GM10847 (cell line): ENCODE results near the gene SPINK9.

ENCODE experiments used
- POLR2A ChIP-seq: IDR thresholded peaks from 2 replicates; pipeline ENCODE4 v1.6.1; 2011; ENCODE audit not compliant: insufficient read length; ENCODE audit errors: extremely low read depth

Gene SPINK9, protein sequence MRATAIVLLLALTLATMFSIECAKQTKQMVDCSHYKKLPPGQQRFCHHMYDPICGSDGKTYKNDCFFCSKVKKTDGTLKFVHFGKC

DNA sequence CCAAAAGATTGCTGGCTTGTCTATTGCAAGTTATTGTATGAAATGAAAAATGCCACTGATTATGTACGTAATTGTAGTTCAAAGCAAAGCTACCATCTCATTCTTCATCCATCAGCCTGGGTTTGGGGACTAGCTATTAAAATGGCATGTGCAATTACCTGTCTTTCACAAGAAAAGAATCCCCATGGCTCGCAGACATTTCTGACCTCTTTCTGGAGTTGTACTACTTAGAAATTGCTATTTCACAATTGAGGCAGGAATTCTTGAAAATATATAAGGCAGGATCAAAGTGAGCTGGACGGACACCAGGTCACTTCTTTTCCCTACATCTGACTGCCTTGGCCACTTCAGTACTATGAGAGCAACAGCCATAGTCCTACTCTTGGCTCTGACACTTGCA is at the start of gene SPINK9:
TSS of gene SPINK9 (plus strand) at position 301 of the 400 bp plus-strand sequence. CDS start at position 356, 55 bp downstream.
- no peak for TF ChIP-seq POLR2A

DNA sequence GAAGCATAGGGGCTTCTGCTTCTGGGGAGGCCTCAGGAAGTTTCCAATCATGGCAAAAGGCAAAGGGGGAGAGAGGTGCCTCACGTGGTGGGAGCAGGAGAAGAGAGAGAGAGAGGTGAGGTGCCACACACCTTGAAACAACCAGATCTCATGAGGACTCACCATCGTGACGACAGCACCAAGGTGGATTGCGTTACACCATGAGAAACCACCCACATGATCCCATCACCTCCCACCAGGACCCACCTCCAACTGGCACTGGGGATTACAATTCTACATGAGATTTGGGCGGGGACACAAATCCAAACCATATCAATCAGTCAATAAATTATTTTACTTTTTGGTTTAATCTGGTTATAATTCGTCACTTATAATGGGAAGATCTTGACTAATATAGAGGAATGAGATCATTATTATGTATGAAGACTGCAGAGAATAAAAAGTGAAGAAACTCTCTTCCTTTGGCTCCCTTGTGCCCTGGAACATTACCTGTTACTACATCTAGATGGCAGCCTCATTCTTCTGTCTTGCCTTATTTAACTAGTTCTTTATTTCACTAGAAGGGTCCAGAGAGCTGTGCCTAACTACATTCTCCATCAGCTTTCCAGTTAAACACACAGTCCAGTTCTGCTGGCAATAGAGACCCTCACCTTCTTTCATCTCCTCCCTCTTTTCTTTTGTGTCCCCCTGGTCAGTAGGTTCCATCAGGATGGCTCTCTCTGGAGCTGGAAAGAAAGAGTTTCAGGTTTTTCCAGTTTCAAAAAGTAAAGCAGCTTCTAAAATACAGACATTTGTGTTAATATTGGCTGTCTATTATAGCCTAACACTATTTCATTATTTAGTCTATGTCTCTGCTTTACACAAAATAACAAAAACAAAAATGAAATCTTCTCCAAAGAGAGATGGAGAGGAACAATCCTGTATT is 44.8 kb upstream of the SPINK9 start:
- TF ChIP-seq POLR2A: no peak

DNA sequence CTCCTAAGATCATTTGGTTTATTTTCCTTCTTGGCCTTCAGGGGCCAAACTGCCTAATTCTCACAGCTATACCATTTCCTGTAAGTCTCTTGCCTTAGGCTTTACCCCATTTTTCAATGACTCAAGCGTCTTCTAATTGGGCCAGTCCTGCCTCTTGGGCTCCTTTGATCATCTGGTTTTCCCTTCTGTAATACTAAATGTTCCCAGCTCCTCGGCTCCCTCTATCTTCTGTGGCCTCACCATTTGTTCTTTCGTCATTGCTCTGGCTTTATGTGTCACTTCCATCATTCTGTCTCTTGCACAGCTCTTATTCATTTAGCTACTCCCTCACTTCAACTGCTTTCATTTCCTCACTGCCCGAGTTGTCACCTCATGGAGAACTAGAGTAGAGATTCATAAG is 37.6 kb upstream of the SPINK9 start:
- TF ChIP-seq POLR2A: no peak

DNA sequence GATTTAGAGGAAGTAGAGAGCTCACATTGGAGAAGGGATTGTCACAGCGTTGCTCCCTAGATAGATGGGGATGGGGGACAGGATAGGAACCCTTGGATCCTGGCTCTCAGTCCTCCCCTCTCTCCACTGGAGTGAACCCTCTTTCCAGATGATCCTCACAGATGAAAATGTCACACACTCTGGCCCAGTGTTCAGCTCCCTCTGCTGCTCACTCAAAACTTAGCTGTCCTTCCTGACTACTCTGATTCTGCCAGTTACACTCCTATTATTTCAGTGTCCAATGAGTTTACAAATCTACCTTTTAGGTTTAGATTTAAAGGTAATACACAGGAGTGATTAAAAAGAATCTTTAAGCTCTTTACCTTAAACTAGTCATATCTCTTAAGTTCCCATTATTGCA is 28.9 kb upstream of the SPINK9 start:
- TF ChIP-seq POLR2A: no peak

DNA sequence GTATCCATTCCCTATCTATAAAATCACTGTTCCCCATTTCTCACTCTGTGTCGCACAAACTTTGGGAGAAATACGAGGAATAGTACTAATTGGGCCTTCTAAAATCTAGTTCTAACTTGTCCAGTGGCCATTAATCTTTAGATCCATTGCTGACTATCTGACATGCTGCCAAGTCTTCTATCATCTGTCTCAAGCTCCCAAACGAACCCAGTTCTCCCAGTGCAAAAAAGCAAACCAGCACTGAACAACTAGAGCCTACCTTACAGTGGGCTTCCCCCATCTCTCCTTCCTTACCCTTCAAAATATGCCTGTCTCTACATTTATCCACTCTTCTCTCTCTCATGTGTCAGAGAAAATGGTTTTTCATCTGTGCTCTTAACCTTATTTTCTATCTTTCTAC is 26.3 kb upstream of the SPINK9 start:
- no peak for TF ChIP-seq POLR2A

DNA sequence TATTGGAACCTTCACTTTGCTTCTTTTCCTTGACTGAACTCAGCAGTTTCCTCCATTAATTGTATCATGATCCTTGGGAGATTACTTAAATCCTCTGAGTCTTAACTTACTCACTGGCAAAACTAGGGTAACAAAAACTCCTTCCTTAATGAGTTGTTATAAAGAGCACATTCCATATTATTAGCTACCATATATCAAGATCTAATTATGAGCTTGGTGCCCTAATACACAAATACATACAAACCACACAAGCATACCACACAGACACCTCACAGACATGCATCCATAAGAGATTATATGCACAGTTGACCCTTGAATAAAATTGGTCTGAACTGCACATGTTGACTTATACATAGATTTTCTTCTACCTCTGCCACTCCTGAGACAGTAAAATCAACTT is 25.6 kb upstream of the SPINK9 start:
- TF ChIP-seq POLR2A: no peak

DNA sequence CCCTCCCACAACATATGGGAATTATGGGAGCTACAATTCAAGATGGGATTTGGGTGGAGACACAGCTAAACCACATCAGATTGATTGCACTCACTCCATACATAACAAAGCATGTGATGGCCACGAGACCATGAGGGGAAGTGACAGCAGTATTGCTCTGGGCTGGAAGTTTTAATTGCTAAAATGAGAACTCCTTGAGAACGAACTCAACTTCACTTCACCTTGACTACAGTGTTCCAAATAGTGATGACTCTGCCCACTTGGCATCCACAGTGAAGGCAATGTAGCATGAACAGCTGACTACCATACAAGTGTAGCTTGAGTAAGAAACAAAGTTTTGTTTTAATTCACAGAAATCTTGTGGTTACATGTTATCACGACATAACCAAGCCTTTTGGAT is 23.9 kb upstream of the SPINK9 start:
- TF ChIP-seq POLR2A: no peak

DNA sequence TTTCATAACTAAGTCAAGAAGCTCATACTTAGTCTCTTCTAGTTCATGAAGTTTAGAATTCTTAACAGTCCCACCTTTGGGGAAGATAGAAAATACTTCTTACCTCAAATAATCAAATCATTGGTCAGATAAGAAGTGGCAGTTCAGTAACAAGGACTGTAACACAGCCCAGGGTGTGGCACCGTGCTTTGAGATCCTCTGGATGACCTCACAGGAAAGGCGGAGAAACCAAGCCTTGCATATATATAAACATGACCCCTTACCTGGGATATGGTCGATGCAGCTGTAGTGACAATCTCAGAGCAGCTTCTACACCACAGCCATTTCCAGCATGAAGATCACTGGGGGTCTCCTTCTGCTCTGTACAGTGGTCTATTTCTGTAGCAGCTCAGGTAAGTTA is 23.2 kb upstream of the SPINK9 start, which contains the start of gene SPINK7:
TSS of gene SPINK7 (plus strand) at position 271 of the 400 bp plus-strand sequence. CDS start at position 332, 61 bp downstream.
- TF ChIP-seq POLR2A: no peak

DNA sequence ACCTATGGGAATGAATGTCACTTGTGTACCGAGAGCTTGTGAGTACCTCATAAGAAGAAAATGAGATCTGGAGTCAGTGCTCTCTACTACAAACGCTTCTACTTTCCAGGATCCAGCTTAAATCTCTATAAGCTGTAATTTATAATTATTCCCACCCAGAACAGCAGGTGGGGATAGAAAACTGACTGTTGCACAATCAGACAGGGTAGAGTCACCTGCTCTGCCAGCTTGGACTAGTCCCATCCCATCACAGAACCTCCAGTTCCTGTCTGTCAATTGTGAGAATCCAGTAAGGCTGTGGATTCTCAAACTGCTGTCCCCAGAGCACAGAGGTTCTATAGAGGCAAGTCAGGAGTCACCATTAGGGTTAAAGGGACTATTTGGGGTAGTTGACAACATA is 21.2 kb upstream of the SPINK9 start:
- no peak for TF ChIP-seq POLR2A

DNA sequence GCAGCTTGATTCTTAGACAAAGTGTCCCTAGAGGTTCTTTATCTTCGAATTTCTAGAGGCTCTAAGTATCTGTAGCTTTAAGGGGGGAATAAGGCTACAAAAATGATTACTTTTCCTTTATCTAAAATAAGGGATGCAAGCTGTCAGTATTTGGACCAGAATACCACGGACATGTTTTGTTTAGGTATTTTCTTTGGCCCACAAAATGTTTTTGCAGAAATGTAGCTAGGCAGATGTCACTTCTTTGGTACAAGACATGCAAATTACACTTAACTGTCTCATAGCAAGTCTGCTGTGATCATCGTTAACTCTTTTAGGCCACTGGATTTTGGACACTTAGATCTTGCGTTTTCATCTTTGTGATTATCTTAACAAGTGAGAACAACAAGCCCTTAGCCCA is 20.6 kb upstream of the SPINK9 start:
- TF ChIP-seq POLR2A: no peak

DNA sequence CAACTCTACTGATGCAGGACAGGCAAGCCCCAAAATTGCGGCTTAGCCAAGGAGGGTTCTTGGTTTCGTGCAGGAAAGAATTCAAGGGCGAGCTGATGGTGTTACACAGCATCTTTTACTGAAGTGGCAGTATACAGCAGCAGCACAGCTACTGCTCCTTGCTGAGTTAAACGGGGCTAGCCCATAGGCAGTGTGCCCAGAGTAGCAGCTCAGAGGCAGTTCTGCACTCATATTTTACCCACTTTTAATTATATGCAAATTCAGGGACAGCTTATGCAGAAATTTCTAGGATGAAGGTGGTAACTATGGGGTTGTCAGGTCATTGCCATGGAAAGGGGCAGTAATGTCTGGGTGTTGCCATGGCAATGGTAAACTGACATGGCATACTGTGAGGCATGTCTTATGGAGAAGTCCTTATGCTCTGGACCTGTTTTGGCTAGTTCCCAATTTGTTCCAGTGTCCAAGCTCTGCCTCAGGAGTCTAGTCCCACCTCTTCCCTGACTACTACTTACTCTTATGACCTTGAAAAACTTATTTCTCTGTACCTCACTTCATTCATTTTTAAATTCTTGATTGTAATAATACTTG is 2.0 kb upstream of the SPINK9 start:
- no peak for TF ChIP-seq POLR2A

DNA sequence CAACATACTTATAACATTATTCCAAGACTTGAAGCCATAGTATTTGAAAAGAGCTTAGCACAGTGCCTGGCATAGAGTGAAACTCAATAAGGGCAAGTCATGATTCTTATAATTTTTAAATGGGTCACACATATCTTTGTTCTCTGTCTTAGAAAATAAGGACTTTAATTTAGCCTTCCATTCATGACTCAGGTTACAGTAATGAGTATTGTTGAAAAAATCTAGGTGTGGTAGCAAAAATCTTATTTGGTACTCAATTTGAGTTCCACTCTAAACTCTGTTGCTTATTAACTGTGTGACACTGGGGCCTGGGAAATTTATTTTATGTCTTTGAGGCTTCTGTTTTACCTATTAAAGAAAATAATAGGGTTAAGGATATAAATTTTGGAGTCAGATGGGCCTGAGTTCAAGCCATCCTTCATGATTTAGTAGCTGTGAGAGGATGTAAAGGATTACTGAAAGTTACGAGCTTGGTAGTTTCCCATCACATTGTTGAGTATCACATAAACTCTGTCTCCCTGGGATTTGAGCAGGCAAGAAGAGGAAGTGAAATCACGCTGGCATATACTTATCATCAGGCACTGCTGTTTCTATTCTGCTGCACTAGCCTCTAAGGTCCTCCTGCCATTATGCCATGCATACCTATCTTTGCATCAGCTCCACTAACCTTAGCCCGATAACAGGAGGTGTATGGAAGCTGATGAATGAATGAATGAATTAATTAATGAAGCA is 1.5 kb downstream of the SPINK9 start:
- no peak for TF ChIP-seq POLR2A

DNA sequence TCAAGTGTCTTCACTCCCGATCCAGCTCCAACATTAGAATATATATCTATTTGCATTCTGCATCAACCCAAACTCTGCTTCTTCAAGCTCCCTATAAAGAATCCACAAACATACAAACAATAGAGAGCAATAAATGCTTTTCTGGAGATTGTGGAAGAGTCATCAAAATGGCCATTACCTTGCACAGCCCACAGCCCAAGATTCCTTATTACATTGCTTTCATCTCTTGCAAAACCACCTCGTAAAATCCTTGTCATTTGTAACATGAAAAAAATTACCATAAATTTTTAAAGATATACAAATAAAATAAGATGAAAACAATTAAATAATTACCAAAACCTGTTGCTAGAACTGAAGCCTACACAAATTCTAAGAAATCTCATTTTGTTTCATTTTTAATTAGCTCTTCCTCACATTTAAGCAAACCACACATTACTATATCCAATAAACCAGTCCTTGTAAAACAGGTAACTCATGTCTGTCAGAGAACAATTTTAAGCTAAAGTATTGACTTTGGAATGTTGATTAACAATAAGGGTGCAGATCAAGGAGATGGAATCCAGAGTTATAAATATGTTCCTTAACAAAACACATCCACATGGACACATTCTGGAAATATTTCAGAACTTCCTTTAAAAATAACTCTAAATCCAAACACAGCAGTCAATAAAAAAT is 7.1 kb downstream of the SPINK9 start:
- no peak for TF ChIP-seq POLR2A

DNA sequence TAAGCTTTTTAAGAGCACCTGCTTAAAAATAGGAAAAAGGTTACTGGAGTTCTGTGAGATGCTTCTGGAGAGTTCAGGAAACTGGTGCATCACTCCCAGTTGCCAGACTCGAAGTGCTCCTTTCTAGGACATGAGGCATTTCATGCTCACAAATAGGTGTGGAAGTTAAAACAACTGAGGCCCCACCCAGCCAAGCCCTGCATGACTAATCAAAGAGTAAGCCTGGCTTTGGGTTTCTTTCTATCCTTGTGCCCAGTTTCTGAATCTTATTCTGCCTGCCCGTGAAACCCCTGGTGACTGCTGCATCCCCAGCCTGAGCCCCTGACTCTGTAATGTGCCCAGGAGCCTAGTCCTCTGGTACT is 7.7 kb downstream of the SPINK9 start:
- no peak for TF ChIP-seq POLR2A

DNA sequence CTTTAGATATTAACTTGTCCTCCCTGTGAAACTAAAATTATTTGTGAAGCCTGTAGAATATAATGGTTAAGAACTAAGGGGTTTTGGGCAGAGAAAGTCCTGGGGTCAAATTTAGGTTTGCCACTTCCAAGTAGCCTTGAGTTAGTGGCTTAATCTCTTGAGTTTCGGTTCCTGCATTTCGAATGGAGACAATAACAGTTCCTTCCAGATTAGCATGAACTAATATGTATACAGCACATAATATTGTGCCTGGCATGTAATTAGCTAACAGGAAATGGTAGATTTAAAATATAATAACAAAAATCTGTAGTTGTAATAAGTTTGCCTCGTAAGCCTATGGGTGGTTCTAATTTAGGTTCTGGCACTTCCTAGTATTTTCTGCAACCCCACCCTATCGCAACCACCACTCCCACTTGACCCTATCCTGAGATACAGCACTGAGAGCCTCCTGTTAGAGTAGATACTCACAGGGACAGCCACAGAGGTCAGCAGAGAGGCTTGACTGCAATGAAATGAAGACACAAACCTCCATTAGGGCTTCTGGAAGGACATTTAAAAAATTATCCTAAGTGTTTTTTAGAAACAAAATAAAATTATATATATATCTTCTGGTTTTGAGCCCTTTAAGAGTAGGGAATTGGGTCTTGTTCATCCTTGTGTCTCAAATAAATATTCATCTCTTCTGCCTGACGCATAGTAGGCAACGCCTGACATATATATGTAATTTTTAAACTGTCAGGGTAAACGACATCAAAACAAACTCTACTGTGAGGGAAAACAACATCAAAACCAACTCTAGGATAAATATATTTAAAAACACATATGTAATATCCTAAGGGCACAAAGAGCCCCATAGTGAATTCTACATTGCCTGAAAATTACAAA is 8.5 kb downstream of the SPINK9 start:
- no peak for TF ChIP-seq POLR2A

DNA sequence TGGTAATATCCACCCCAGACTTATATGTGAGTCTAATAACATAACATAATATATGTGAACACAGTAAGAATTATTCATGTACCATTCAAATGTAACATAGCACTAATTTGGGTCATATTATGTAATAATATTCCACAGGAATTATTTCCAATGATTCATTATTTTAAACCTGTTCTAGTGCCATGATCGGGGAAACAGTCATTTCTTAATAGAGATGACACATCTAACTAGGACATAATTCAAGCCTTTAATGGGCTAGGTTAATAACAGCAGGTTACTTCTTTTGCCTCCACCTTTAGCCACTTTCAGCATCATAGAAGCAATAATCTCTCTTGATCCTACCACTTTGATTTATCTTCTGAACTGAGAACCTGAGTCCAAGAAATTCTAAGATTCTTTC is 12.3 kb downstream of the SPINK9 start:
- no peak for TF ChIP-seq POLR2A
